ENCODE measurements around the gene ZMPSTE24. TPM values are rescaled to one million over a fixed set of nuclear protein-coding genes. Genes with fewer than 3 reads are reported as not detected.

Gene ZMPSTE24
- total RNA-seq, 4 donors from 2014 or later, result 30.3 to 42.2 (median 34.9) TPM

DNA sequence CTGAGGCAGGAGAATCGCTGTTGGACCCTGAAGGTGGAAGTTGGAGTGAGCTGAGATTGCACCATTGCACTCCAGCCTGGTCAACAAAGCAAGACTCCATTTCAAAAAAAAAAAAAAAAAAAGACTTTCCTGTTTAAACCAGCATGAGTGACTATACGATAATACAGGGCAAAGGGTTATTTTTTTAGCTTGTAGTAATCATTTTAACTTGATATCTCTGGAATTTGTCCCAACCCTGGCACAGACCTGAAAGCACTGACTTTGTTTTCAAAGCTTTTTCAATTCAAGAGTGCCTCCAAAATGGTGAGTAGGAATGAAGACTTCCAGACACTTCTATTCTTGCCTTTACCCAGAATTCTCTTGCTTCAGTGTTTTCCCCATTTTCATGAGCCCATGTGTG is 14.7 kb upstream of the ZMPSTE24 start:
- Histone ChIP-seq H3K4me1 (no peaks in the 10 kb centered on the region), H3K27me3 (no peaks in the 10 kb centered on the region), H3K9me3 (no peaks in the 10 kb centered on the region), H3K4me3 (no peak overlapping the region), H3K27ac (no peak overlapping the region), H3K36me3 (no peaks in the 10 kb centered on the region)
- 51% methylated on average over 2 of the region's 2 CpGs for WGBS
- TF ChIP-seq, protein P1, sequence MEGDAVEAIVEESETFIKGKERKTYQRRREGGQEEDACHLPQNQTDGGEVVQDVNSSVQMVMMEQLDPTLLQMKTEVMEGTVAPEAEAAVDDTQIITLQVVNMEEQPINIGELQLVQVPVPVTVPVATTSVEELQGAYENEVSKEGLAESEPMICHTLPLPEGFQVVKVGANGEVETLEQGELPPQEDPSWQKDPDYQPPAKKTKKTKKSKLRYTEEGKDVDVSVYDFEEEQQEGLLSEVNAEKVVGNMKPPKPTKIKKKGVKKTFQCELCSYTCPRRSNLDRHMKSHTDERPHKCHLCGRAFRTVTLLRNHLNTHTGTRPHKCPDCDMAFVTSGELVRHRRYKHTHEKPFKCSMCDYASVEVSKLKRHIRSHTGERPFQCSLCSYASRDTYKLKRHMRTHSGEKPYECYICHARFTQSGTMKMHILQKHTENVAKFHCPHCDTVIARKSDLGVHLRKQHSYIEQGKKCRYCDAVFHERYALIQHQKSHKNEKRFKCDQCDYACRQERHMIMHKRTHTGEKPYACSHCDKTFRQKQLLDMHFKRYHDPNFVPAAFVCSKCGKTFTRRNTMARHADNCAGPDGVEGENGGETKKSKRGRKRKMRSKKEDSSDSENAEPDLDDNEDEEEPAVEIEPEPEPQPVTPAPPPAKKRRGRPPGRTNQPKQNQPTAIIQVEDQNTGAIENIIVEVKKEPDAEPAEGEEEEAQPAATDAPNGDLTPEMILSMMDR (IDR thresholded peaks at IDR 0.05), result no peak
- TF ChIP-seq POLR2AphosphoS5 (IDR thresholded peaks at IDR 0.05) (no peak), POLR2A (IDR thresholded peaks at IDR 0.05) (no peak), EP300 (IDR thresholded peaks at IDR 0.05) (no peak)
- DNase-seq (ENCODE audit: low spot score in 2 of 2), result no peak

DNA sequence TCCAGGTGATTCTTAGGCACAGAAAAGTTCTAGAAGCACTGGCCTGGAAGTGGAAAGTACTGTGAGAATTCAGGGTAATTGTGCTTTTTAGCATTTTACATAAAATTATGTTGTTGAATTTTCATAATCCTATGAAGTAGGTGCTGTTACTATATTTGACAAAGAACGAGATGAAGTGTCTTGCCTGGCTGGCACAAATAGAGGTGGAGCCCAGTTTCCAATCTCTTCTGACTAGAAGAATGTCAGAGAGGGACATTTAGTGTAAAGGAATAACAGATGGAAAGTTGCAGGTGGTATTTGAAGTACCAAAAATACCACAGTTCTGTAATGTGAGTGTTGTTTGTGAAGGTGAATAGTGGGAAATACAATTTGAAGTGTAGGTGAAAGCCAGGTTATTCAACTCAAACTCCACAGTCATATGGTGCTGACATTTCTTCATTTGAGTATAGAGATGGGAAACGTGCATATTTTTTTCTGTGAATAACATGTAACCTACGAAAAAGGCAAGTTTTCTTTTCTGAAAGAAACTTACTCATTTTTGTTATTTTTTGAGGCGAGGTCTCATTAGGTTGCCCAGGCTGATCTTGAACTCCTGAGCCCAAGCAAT is 13.8 kb upstream of the ZMPSTE24 start:
- TF ChIP-seq POLR2AphosphoS5 (IDR thresholded peaks at IDR 0.05) (no peak), POLR2A (IDR thresholded peaks at IDR 0.05) (no peak), EP300 (IDR thresholded peaks at IDR 0.05) (no peak)
- TF ChIP-seq, protein P1 (IDR thresholded peaks at IDR 0.05), result no peak
- H3K27me3 ChIP-seq, result no peaks in the 10 kb centered on the region
- 70% methylated on average over 4 of the region's 4 CpGs for WGBS
- no peaks in the 10 kb centered on the region for H3K9me3 ChIP-seq
- no peaks in the 10 kb centered on the region for H3K36me3 ChIP-seq
- no peak overlapping the region for H3K4me3 ChIP-seq
- H3K27ac ChIP-seq, result no peak overlapping the region
- no peak for DNase-seq (ENCODE audit: low spot score in 2 of 2)
- no peaks in the 10 kb centered on the region for H3K4me1 ChIP-seq

DNA sequence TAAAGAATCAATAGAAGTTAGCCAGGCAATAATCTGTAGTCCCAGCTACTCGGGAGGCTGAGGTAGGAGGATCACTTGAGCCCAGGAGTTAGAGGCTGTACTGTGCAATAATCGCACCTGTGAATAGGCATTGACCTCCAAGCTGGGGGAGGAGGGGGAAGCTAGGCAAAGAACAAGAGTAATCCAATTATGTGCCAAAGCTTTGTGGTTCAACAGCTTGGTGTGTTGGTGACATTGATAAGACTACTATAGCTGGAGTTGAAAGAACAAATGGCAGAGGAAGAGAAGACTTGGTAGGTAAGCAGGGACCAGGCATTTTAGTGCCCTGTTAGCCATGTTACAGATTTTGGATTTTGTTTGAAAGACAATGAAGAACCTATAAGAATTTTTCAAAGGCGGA is 12.3 kb upstream of the ZMPSTE24 start:
- TF ChIP-seq, protein P1 (IDR thresholded peaks at IDR 0.05), result no peak
- TF ChIP-seq POLR2AphosphoS5 (IDR thresholded peaks at IDR 0.05), result no peak
- no peak for TF ChIP-seq POLR2A (IDR thresholded peaks at IDR 0.05)
- no peak for TF ChIP-seq EP300 (IDR thresholded peaks at IDR 0.05)
- H3K27me3 ChIP-seq, result no peaks in the 10 kb centered on the region
- no peaks in the 10 kb centered on the region for H3K4me1 ChIP-seq
- no peak overlapping the region for H3K4me3 ChIP-seq
- no peaks in the 10 kb centered on the region for H3K36me3 ChIP-seq
- no peaks in the 10 kb centered on the region for H3K9me3 ChIP-seq
- no peak for DNase-seq (ENCODE audit: low spot score in 2 of 2)
- no peak overlapping the region for H3K27ac ChIP-seq
- 87% methylated on average over 3 of the region's 3 CpGs for WGBS

DNA sequence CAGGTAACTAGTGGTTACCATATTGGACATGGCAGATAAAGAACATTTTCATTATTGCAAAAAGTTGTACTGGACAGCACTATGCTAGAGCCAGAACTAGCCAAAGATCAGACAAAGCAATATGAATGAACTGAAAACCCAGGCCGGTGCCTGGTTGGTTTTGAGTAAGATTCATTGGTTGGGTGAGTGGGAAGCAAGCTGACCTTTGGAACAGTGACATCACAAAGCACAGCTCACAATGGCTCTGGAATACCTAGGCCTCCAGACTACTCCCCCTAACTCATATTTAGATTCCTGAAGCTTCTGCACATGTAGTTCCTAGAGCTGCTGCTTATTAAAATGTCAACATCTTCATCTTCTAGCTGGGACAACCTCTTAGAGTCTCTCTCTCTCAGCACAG is 10.4 kb upstream of the ZMPSTE24 start, which contains the start of gene TMCO2:
Gene TMCO2, plus strand, starts transcription at position 283 of the 400 bp plus-strand sequence. Its CDS starts 57 bp downstream, at position 340.
- Histone ChIP-seq H3K36me3 (no peaks in the 10 kb centered on the region), H3K27ac (no peak within 1 kb of the TSS)

DNA sequence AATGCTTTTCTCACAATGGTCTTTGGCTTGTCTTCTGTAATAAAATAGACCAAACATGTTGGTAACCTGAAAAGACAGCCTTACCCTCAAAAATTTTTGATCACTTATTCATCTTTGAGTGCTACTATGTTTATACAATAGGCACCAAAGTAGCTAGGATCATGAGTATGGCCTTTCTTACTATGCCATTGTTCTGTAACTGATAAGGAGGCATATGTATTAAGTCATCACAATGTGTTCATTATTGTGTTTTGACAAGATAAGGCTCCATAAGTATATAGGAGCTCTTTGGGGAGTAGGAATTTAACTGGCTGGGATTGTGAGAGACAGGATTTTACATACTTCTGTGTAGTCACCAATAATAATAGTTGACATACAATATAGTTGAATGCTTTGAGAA is 9.6 kb upstream of the ZMPSTE24 start:
- DNase-seq (ENCODE audit: low spot score in 2 of 2), result no peak
- Histone ChIP-seq H3K27me3 (no peaks in the 10 kb centered on the region), H3K4me3 (no peak overlapping the region), H3K9me3 (no peaks in the 10 kb centered on the region), H3K27ac (no peak overlapping the region), H3K36me3 (no peaks in the 10 kb centered on the region), H3K4me1 (no peaks in the 10 kb centered on the region)
- TF ChIP-seq POLR2A (IDR thresholded peaks at IDR 0.05) (no peak), EP300 (IDR thresholded peaks at IDR 0.05) (no peak)
- TF ChIP-seq, protein P1 (IDR thresholded peaks at IDR 0.05), result no peak

More for the DNA sequence above, 10.4 kb upstream of the ZMPSTE24 start, which contains the start of gene TMCO2:
- Histone ChIP-seq H3K27me3 (no peaks in the 10 kb centered on the region), H3K4me3 (no peak within 1 kb of the TSS), H3K4me1 (no peaks in the 10 kb centered on the region), H3K9me3 (no peaks in the 10 kb centered on the region)
- 82% methylated on average over 1 of the region's 1 CpG for whole genome bisulfite sequencing
- TF ChIP-seq, protein P1 (IDR thresholded peaks at IDR 0.05), result no peak
- no peak for TF ChIP-seq POLR2A (IDR thresholded peaks at IDR 0.05)
- no peak for TF ChIP-seq POLR2AphosphoS5 (IDR thresholded peaks at IDR 0.05)
- no peak for TF ChIP-seq EP300 (IDR thresholded peaks at IDR 0.05)
- no peak for DNase-seq (ENCODE audit: low spot score in 2 of 2)
